BE2C (cell line): Measurements from ENCODE around the gene ALCAM.

Experiments
- DNase-seq: peaks from one replicate; pipeline ENCODE4 v3.0.0-alpha.2; 2020
- H3K27me3 ChIP-seq: fragments of 250-450 bp; sonication (Bioruptor Pico); 2 replicates; pipeline ENCODE4 v1.5.1; 2020; ENCODE audit warnings: mild to moderate bottlenecking
- H3K36me3 ChIP-seq: fragments of 250-450 bp; sonication (Bioruptor Pico); 2 replicates; pipeline ENCODE4 v1.5.1; 2020; ENCODE audit warnings: mild to moderate bottlenecking
- H3K4me1 ChIP-seq: fragments of 250-450 bp; sonication (Bioruptor Pico); 2 replicates; pipeline ENCODE4 v1.5.1; 2020
- H3K4me3 ChIP-seq: 2 replicates; pipeline ENCODE4 v1.5.1; 2011; ENCODE audit warnings: low read depth, low read length
- H3K9me3 ChIP-seq: fragments of 250-450 bp; sonication (Bioruptor Pico); 2 replicates; pipeline ENCODE4 v1.5.1; 2020
- TF ChIP-seq, protein P1 (sequence below): IDR thresholded peaks from 2 replicates; pipeline ENCODE4 v1.5.1; 2012; ENCODE audit warnings: mild to moderate bottlenecking, low read depth, low read length

The ALCAM gene

DNA sequence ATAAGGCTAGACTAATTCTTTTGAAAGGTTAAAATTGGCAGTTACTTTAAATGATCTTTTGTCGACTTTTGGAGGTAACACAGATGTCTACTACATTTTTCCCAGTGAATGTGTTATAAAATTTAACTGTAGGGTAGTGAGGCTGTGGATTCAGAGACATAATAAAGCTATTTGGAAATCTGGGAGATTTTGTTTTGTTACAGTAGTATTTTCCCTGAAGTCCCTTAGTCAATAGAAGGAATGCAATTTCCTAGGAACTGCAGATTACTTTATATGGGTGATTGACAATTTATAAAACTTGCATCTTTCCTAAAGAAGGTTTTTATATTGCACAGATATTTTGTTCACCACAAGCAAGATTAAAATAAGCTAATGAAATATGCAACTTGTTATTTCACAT lies 96.9 kb downstream of the ALCAM start:
- Histone ChIP-seq H3K4me3 (no peak overlapping the region), H3K4me1 (peaks cover 7% of the 10 kb centered on the region), H3K9me3 (no peaks in the 10 kb centered on the region), H3K27me3 (no peaks in the 10 kb centered on the region), H3K36me3 (no peaks in the 10 kb centered on the region)
- DNase-seq = no peak
- TF ChIP-seq, protein P1, sequence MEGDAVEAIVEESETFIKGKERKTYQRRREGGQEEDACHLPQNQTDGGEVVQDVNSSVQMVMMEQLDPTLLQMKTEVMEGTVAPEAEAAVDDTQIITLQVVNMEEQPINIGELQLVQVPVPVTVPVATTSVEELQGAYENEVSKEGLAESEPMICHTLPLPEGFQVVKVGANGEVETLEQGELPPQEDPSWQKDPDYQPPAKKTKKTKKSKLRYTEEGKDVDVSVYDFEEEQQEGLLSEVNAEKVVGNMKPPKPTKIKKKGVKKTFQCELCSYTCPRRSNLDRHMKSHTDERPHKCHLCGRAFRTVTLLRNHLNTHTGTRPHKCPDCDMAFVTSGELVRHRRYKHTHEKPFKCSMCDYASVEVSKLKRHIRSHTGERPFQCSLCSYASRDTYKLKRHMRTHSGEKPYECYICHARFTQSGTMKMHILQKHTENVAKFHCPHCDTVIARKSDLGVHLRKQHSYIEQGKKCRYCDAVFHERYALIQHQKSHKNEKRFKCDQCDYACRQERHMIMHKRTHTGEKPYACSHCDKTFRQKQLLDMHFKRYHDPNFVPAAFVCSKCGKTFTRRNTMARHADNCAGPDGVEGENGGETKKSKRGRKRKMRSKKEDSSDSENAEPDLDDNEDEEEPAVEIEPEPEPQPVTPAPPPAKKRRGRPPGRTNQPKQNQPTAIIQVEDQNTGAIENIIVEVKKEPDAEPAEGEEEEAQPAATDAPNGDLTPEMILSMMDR = no peak

DNA sequence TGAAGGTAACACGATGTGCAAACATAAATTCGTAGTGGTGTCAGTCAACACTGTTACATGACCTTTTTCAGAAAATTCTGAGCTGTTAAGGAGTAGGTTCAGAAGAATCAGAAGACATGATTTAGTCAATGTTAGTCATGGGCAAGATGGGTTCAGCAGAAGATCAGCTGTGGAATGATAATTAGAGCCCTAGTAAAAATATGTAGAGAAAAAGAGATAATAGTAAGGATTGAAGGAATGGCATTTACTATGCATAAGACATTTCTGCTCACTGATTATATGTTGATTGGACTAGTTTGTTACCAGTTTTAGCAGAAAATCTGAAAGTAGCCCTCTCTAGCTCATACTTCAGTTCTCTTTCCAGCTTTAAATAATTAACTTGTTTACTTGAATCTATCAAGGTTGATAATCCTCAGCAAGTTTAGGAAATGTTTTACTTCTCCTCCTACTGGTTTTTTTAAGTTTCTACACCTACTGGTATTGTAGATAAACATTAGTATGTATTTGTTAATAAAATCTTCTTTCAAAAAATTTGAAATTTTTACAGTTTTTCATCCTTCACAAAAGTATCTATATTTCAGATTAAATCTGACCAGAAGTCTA lies 98.6 kb downstream of the ALCAM start:
- no peak for DNase-seq
- Histone ChIP-seq H3K9me3 (no peaks in the 10 kb centered on the region), H3K4me1 (peaks cover 7% of the 10 kb centered on the region), H3K36me3 (no peaks in the 10 kb centered on the region), H3K27me3 (no peaks in the 10 kb centered on the region), H3K4me3 (no peak overlapping the region)
- TF ChIP-seq, protein P1 = no peak

DNA sequence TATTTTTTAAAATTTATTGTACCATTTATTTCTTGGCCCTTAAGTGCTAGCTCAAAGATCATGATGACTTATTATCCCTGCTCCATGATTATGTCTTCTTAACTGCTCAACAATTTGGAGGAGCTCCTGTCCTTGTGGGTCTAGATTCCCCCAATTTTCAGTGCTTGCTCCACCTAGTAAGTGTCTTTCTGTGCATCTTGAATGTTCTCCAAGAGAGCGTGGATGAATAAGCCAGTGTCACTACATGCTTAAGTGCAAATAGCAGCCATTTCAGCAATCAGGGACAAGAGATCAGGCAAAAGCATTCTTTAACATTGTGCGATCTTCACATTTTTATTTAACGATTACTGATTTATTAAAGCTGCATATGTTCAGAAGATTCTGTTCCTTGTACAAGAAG lies 99.4 kb downstream of the ALCAM start:
- Histone ChIP-seq H3K27me3 (no peaks in the 10 kb centered on the region), H3K9me3 (no peaks in the 10 kb centered on the region), H3K4me3 (no peak overlapping the region), H3K4me1 (peaks cover 7% of the 10 kb centered on the region), H3K36me3 (no peaks in the 10 kb centered on the region)
- TF ChIP-seq, protein P1 = no peak
- DNase-seq = no peak

DNA sequence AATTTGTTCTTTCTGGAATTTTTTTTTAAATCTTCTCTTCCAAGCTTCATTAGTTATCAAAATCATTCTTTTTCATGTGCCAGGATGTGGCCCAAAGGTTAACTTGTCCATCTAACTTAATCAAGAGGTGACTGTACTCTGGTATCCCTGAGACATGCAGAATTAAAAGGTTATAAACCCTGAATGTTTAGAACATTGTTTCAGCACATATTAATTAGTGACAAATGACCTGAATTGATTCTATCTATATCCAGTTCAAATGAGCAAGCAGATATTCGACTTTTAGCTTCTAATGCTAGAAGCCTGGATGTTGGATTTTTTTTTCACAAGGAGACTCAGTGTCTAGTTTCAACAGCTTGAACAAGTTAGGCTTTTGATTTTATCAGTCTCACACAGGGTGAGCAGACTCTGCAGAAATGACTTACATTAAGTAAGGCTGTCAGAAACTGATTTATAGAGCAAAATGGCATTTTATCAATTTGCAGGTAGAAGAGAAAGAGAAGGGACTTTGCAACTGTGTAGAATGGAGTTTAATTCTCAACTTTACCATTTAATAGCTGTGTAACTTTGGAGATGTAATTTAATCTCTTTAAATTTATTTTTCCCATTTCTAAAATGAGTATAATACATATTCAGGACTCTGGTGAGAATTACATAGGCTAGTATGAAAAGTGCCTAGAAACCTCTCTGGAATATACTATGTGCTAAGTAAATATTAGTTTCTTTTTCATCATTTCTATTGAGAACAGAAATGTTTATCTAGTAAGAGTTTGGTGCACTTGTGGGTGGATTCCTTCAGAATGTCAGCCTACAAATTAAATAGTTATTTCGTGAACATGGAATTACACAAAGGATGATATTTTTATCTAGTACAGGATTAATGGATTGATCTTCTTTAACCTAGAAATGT lies 100.0 kb downstream of the ALCAM start:
- TF ChIP-seq, protein P1 = no peak
- no peak for DNase-seq
- H3K27me3 ChIP-seq = no peaks in the 10 kb centered on the region
- H3K9me3 ChIP-seq = no peaks in the 10 kb centered on the region
- no peak overlapping the region for H3K4me3 ChIP-seq
- no peaks in the 10 kb centered on the region for H3K36me3 ChIP-seq
- H3K4me1 ChIP-seq = peaks cover 7% of the 10 kb centered on the region

DNA sequence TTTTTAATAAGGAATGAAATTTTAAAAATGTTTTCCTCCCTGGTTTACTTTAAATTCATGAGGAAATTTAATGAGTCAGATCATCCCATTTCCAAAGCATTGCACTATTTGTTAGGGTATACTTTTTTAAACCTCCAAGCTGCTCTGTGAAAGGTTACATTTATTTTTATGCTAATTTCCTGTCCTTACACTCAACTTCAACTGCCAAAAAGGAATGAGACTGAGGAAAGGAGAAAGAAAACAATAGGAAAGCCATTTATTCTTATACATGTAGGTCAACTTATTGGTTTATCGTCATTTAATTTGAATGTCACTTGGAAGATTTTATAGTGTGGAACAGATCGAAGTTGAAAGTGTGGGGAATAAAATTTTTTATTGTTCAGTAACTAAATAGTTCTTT lies 104.1 kb downstream of the ALCAM start:
- no peaks in the 10 kb centered on the region for H3K36me3 ChIP-seq
- no peak for DNase-seq
- TF ChIP-seq, protein P1 = no peak
- H3K4me3 ChIP-seq = no peak overlapping the region
- no peaks in the 10 kb centered on the region for H3K9me3 ChIP-seq
- H3K4me1 ChIP-seq = peaks cover 12% of the 10 kb centered on the region
- no peaks in the 10 kb centered on the region for H3K27me3 ChIP-seq
